HCT116 (cell line): ENCODE data around the gene ZNF160.
"Not testable (repeated sequence)": the region's sequence is repeated elsewhere in the genome, so short reads cannot be mapped to it uniquely, and the experiment has no call there.

Experiments
- EZH2 ChIP-seq: fragments of 200-600 bp; sonication (generic); IDR thresholded peaks from 2 replicates; pipeline ENCODE4 v1.6.1; 2017; ENCODE audit warnings: antibody characterized with exemption, mixed run types
- TF ChIP-seq, protein P1 (sequence below), 3 experiments: fragments of 200-600 bp in 1 of 3; sonication (generic) in 1 of 3; IDR thresholded peaks in 2 of 3; conservative IDR thresholded peaks in 1 of 3; 2 replicates each; pipeline ENCODE4 v1.5.1; 2012 to 2017; ENCODE audit warnings: low read depth in 2 of 3, low read length in 2 of 3, antibody characterized with exemption in 1 of 3, borderline replicate concordance in 1 of 3, control low read depth in 1 of 3, mild to moderate bottlenecking in 1 of 3, mixed read lengths in 1 of 3, mixed run types in 1 of 3, moderate library complexity in 1 of 3; ENCODE audit not compliant: insufficient read depth in 1 of 3

DNA sequence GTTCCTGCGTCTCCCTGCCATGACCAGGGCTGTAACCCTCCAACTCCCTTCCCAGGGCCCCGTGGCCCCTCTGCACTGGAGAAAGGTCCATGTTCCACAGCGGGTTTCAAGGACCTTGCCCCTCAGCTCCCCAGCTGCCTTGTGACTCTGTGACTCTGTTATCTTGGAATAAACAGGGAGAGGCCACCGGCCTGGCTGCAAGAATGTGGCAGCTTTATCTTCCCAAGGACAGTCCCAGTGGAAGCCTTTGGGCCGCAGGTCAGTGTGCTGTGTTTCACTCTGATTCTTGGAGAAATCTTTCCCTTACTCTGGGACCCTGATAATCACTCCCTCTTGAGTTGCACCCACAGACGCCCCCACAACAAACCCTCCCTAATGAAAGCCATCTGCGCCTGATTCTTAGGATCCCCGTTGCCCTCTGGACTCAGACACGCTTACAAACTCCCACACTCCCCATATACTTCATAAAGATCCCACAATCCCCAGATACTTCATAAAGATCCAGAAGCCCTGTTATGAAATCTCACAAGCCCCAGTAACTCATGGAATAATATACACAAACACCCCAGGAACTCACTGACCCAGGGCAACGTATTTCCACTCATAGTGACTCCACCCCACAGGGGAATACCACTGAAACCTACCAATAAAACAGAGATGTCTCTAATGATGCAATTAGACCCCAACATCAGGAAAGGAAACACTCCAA lies 6.1 kb downstream of the ZNF160 start:
- not testable (repeated sequence) for TF ChIP-seq EZH2
- TF ChIP-seq, protein P1, sequence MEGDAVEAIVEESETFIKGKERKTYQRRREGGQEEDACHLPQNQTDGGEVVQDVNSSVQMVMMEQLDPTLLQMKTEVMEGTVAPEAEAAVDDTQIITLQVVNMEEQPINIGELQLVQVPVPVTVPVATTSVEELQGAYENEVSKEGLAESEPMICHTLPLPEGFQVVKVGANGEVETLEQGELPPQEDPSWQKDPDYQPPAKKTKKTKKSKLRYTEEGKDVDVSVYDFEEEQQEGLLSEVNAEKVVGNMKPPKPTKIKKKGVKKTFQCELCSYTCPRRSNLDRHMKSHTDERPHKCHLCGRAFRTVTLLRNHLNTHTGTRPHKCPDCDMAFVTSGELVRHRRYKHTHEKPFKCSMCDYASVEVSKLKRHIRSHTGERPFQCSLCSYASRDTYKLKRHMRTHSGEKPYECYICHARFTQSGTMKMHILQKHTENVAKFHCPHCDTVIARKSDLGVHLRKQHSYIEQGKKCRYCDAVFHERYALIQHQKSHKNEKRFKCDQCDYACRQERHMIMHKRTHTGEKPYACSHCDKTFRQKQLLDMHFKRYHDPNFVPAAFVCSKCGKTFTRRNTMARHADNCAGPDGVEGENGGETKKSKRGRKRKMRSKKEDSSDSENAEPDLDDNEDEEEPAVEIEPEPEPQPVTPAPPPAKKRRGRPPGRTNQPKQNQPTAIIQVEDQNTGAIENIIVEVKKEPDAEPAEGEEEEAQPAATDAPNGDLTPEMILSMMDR (IDR thresholded peaks at IDR 0.05 in 2 of 3, conservative IDR thresholded peaks at IDR 0.05 in 1 of 3; ENCODE audit: borderline replicate concordance in 1 of 3, insufficient read depth in 1 of 3, low read depth in 2 of 3, low read length in 2 of 3), result not testable (repeated sequence)
